ENCODE results near the gene LRRC36. TPM values are rescaled to one million over a fixed set of nuclear protein-coding genes. Genes with fewer than 3 reads are reported as not detected.

Gene LRRC36, protein sequence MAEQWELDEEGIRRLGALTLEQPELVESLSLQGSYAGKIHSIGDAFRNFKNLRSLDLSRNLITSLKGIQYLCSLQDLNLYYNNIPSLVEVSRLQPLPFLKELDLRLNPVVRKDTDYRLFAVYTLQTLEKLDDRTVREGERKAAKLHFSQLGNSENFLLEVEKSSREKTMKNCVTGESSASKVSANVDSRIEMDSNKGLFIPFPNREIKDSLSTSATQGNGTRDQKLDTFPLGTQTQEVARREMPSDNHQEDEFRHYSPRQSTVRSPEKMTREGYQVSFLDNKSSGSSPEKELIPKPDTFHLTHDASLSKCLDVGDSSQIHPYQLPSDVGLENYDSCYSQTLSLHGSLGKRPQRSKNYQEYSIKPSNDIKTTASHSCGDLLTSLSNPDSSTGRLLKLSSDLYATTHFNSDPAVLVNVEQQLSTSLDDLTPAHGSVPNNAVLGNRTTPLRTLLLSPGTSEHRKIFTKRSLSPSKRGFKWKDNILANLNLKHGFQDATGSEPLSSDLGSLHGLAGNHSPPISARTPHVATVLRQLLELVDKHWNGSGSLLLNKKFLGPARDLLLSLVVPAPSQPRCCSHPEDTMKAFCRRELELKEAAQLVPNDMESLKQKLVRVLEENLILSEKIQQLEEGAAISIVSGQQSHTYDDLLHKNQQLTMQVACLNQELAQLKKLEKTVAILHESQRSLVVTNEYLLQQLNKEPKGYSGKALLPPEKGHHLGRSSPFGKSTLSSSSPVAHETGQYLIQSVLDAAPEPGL
- total RNA-seq = not detected
- total RNA-seq (2013) = 0.29 TPM

DNA sequence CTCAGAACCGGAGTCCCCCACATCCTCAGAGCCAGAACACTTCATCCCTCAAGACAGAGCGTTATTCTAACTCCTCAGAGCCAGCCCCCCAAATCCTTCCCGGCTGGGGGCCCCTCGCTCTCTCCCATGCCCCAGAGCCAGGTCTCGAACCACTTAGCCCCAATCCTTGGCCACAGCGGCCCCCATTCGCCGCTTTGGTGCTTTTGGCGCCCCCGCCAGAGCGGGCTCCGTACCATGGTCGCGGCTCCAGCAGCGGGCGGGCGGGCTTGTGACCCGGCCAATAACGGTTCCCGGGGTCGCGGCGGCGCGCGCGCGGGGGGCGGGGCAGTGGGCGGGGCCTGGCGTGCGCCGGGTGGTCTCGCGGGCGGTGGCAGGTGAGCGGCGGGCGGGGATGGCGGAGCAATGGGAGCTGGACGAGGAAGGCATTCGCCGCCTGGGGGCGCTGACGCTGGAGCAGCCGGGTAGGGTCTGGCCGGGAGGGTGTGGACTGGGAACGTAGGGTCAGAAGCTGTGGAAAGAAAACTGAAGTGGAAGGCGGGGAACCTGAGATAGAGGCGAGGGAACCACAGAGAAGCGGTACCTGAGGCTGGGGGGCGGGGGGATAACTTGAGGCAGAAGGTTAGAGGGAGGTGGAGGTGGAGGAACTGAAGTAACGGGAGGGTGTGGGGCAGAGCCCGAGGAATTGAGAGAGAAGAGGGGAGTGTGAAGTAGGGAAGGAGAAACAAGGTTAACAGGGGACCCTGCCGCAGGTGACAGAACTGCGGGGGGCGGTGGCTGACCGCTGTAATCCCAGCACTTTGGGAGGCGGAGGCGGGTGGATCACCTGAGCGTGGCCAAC, at the start of gene LRRC36, which contains the start of gene KCTD19:
LRRC36 (plus strand) TSS at position 344 of the 838 bp plus-strand sequence; CDS start at position 392, 48 bp downstream.
KCTD19 (minus strand) TSS at position 270 of the 838 bp plus-strand sequence; CDS start at position 236, 34 bp downstream.
- TF ChIP-seq CTCF (IDR thresholded peaks at IDR 0.05) = no peak
- Mint-ChIP-seq H3K27me3 (ENCODE audit: low read depth in 2 of 2) (peaks cover 26 to 28% of the 10 kb centered on the region in 2 donors), H3K4me3 (peak within 1 kb of the TSS; percentile 88), H3K9me3 (no peaks in the 10 kb centered on the region), H3K4me1 (peaks cover 6 to 18% of the 10 kb centered on the region in 2 donors), H3K27ac (peak within 1 kb of the TSS in 1 of 2 donors; percentile 59), H3K36me3 (no peaks in the 10 kb centered on the region)
- Histone ChIP-seq H3K4me3 (ENCODE audit: low read length) (peak within 1 kb of the TSS; percentile 54), H3K27me3 (ENCODE audit: control insufficient read depth, insufficient read depth, low read length) (no peaks in the 10 kb centered on the region), H3K4me1 (ENCODE audit: control insufficient read depth, insufficient read depth, low read length) (peaks cover 18% of the 10 kb centered on the region), H3K36me3 (ENCODE audit: control insufficient read depth, insufficient read depth, low read length) (no peaks in the 10 kb centered on the region), H3K27ac (ENCODE audit: low read length) (no peak within 1 kb of the TSS), H3K9me3 (ENCODE audit: control insufficient read depth, insufficient read depth, low read length) (no peaks in the 10 kb centered on the region)
- DNase-seq (peak; percentile 45 to 66), ATAC-seq (peak; percentile 74 to 81 (median 80))
- intact Hi-C loops (cut with micrococcal nuclease) = no loop called here
- WGBS (ENCODE audit: insufficient coverage) = 10% methylated on average over 61 of the region's 61 CpGs

DNA sequence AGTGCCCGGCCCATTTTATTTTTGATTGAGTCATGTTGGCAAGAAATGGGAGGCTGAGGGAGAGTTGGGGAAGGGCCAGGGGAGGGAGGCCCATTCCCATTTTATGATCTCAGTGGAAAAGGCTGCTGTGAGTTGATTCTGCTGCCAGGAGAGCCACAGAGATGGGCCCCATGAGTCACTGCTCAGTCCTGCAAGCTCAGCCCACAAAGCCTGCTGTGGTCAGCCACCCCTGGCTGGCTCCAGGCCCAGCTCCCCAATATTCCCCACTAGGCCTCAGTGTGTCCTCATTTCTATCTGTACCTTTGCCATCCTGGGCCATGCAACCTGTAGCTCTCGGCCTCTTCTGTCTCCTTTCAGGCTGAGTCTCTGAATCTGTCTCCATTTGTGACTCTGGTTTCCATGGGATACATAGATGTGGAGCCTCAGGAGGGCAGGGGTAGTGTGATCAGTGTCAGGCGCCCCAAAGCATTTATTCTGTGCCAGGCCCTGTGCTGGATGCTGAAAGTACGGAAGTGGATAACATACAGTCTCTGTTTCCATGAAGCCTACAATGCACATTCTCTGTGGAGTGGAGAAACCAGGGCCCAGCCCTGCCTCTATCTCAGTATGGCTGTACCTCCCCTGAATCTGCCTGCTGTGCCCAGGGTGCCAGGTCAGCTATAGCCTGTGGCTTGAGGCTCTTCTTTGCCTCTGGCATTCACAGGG, 49.2 kb upstream of the LRRC36 start:
- Histone ChIP-seq H3K9me3 (ENCODE audit: control insufficient read depth, insufficient read depth, low read length) (no peaks in the 10 kb centered on the region), H3K4me1 (ENCODE audit: control insufficient read depth, insufficient read depth, low read length) (peaks cover 20% of the 10 kb centered on the region), H3K36me3 (ENCODE audit: control insufficient read depth, insufficient read depth, low read length) (peaks cover 2% of the 10 kb centered on the region), H3K27me3 (ENCODE audit: control insufficient read depth, insufficient read depth, low read length) (no peaks in the 10 kb centered on the region), H3K4me3 (ENCODE audit: low read length) (no peak overlapping the region), H3K27ac (ENCODE audit: low read length) (no peak overlapping the region)
- no peak for ATAC-seq
- peak overlapping the region; percentile 47 for H3K4me3 Mint-ChIP-seq
- no peak for TF ChIP-seq CTCF (IDR thresholded peaks at IDR 0.05)
- whole genome bisulfite sequencing (ENCODE audit: insufficient coverage) = 92% methylated on average over 4 of the region's 4 CpGs
- peak overlapping the region in 1 of 2 donors; percentile 70 for H3K27ac Mint-ChIP-seq
- peaks cover 6 to 8% of the 10 kb centered on the region in 2 donors for H3K4me1 Mint-ChIP-seq
- intact Hi-C loops (cut with micrococcal nuclease) = no loop called here
- no peak for DNase-seq
- no peaks in the 10 kb centered on the region for H3K9me3 Mint-ChIP-seq
- H3K36me3 Mint-ChIP-seq = peaks cover 7% of the 10 kb centered on the region
- no peaks in the 10 kb centered on the region for H3K27me3 Mint-ChIP-seq (ENCODE audit: low read depth in 2 of 2)

GRCh38 chr16:67277999-67278772, 48.4 kb upstream of the LRRC36 start:
- Histone ChIP-seq H3K9me3 (ENCODE audit: control insufficient read depth, insufficient read depth, low read length) (no peaks in the 10 kb centered on the region), H3K27ac (ENCODE audit: low read length) (no peak overlapping the region), H3K36me3 (ENCODE audit: control insufficient read depth, insufficient read depth, low read length) (peaks cover 2% of the 10 kb centered on the region), H3K27me3 (ENCODE audit: control insufficient read depth, insufficient read depth, low read length) (no peaks in the 10 kb centered on the region), H3K4me1 (ENCODE audit: control insufficient read depth, insufficient read depth, low read length) (peaks cover 20% of the 10 kb centered on the region), H3K4me3 (ENCODE audit: low read length) (peak overlapping the region; percentile 51)
- no peak for ATAC-seq
- intact Hi-C loops (cut with micrococcal nuclease) = no loop called here
- Mint-ChIP-seq H3K27me3 (ENCODE audit: low read depth in 2 of 2) (no peaks in the 10 kb centered on the region), H3K4me3 (peak overlapping the region; percentile 73), H3K4me1 (peaks cover 6 to 8% of the 10 kb centered on the region in 2 donors), H3K36me3 (peaks cover 7% of the 10 kb centered on the region), H3K27ac (peak overlapping the region in 1 of 2 donors; percentile 70), H3K9me3 (no peaks in the 10 kb centered on the region)
- 72% methylated on average over 13 of the region's 13 CpGs for WGBS (ENCODE audit: insufficient coverage)
- no peak for DNase-seq
- no peak for TF ChIP-seq CTCF (IDR thresholded peaks at IDR 0.05)
